ENCODE measurements around the gene ARHGEF6.

ARHGEF6 gene

GRCh38 chrX:136738049-136738729 lies 42.5 kb downstream of the ARHGEF6 start:
- no peak for TF ChIP-seq MYC (IDR thresholded peaks at IDR 0.05; ENCODE audit: low read depth, low read length)
- no peak for TF ChIP-seq MAX (IDR thresholded peaks at IDR 0.05; ENCODE audit: low read depth, low read length)
- TF ChIP-seq POLR2A (IDR thresholded peaks at IDR 0.05; ENCODE audit: extremely low read depth, insufficient read length), result no peak
- no peak for TF ChIP-seq CTCF (IDR thresholded peaks at IDR 0.05; ENCODE audit: low read depth, low read length)
- DNase-seq (ENCODE audit: low read depth), result no peak
- no peak overlapping the region for H3K4me3 ChIP-seq (ENCODE audit: low read depth, low read length)

GRCh38 chrX:136736690-136737089 lies 44.0 kb downstream of the ARHGEF6 start:
- DNase-seq (ENCODE audit: low read depth), result no peak
- no peak for TF ChIP-seq POLR2A (IDR thresholded peaks at IDR 0.05; ENCODE audit: extremely low read depth, insufficient read length)
- H3K4me3 ChIP-seq (ENCODE audit: low read depth, low read length), result no peak overlapping the region

- TF ChIP-seq POLR2A (IDR thresholded peaks at IDR 0.05; ENCODE audit: extremely low read depth, insufficient read length), result no peak
- no peak for TF ChIP-seq CTCF (IDR thresholded peaks at IDR 0.05; ENCODE audit: low read depth, low read length)
- TF ChIP-seq MYC (IDR thresholded peaks at IDR 0.05; ENCODE audit: low read depth, low read length), result no peak
- TF ChIP-seq MAX (IDR thresholded peaks at IDR 0.05; ENCODE audit: low read depth, low read length), result no peak
- DNase-seq (ENCODE audit: low read depth), result peak; percentile 41
- no peak overlapping the region for H3K4me3 ChIP-seq (ENCODE audit: low read depth, low read length)
These were observed 45.1 kb downstream of the ARHGEF6 start for GRCh38 chrX:136735601-136736000.

- H3K4me3 ChIP-seq (ENCODE audit: low read depth, low read length), result no peak overlapping the region
- no peak for TF ChIP-seq POLR2A (IDR thresholded peaks at IDR 0.05; ENCODE audit: extremely low read depth, insufficient read length)
- no peak for TF ChIP-seq MAX (IDR thresholded peaks at IDR 0.05; ENCODE audit: low read depth, low read length)
- no peak for TF ChIP-seq MYC (IDR thresholded peaks at IDR 0.05; ENCODE audit: low read depth, low read length)
- no peak for TF ChIP-seq CTCF (IDR thresholded peaks at IDR 0.05; ENCODE audit: low read depth, low read length)
- no peak for DNase-seq (ENCODE audit: low read depth)
These were observed 47.1 kb downstream of the ARHGEF6 start for GRCh38 chrX:136733613-136734012.

- TF ChIP-seq CTCF (IDR thresholded peaks at IDR 0.05; ENCODE audit: low read depth, low read length) (no peak), MYC (IDR thresholded peaks at IDR 0.05; ENCODE audit: low read depth, low read length) (no peak), MAX (IDR thresholded peaks at IDR 0.05; ENCODE audit: low read depth, low read length) (no peak), POLR2A (IDR thresholded peaks at IDR 0.05; ENCODE audit: extremely low read depth, insufficient read length) (no peak)
- no peak for DNase-seq (ENCODE audit: low read depth)
- H3K4me3 ChIP-seq (ENCODE audit: low read depth, low read length), result no peak overlapping the region
These were observed 48.9 kb downstream of the ARHGEF6 start for GRCh38 chrX:136731798-136732197.

GRCh38 chrX:136731207-136731782 lies 49.4 kb downstream of the ARHGEF6 start:
- H3K4me3 ChIP-seq (ENCODE audit: low read depth, low read length), result no peak overlapping the region
- TF ChIP-seq MAX (IDR thresholded peaks at IDR 0.05; ENCODE audit: low read depth, low read length) (no peak), CTCF (IDR thresholded peaks at IDR 0.05; ENCODE audit: low read depth, low read length) (no peak), MYC (IDR thresholded peaks at IDR 0.05; ENCODE audit: low read depth, low read length) (no peak), POLR2A (IDR thresholded peaks at IDR 0.05; ENCODE audit: extremely low read depth, insufficient read length) (no peak)
- DNase-seq (ENCODE audit: low read depth), result no peak
